Endothelial cell of umbilical vein (primary cell): ENCODE data around the gene OR10V1.

Experiments used
- CTCF ChIP-seq, 2 donors: IDR thresholded peaks; 1 replicate in 1 of 2; 2 replicates in 1 of 2; pipeline ENCODE4 v1.5.1; 2011; ENCODE audit warnings: low read length in 2 of 2, mild to moderate bottlenecking in 2 of 2, moderate library complexity in 2 of 2, control low read depth in 1 of 2, inconsistent platforms in 1 of 2, low read depth in 1 of 2; ENCODE audit not compliant: insufficient read depth in 1 of 2; ENCODE audit errors: extremely low read depth in 1 of 2
- EZH2 ChIP-seq: IDR thresholded peaks from 2 replicates; pipeline ENCODE4 v1.6.1; 2012; ENCODE audit warnings: borderline replicate concordance, low read depth, mild to moderate bottlenecking, moderate library complexity, low read length, inconsistent platforms; ENCODE audit not compliant: severe bottlenecking
- POLR2AphosphoS5 ChIP-seq: IDR thresholded peaks from 2 replicates; pipeline ENCODE4 v1.6.1; 2012; ENCODE audit warnings: low read depth, mild to moderate bottlenecking, control low read depth, low read length, moderate library complexity; ENCODE audit not compliant: insufficient read depth

GRCh38 chr11:59691156-59691555 lies 22.5 kb downstream of the OR10V1 start:
- no peak for TF ChIP-seq CTCF (IDR thresholded peaks at IDR 0.05; ENCODE audit: extremely low read depth in 1 of 2, insufficient read depth in 1 of 2, low read depth in 1 of 2, low read length in 2 of 2)
- no peak for TF ChIP-seq EZH2
- TF ChIP-seq POLR2AphosphoS5 = no peak
